Adrenal gland (tissue), 12 donors: Measurements from ENCODE around the gene CPEB1. TPM values are rescaled to one million over a fixed set of nuclear protein-coding genes. Genes with fewer than 3 reads are reported as not detected.
A peak's percentile ranks its signal among the peaks of the same experiment; 100 is the strongest.

Experiments used
- DNase-seq, 7 donors: peaks; one replicate each; pipeline ENCODE4 v3.0.0-alpha.2; 2019 to 2020
- H3K27ac ChIP-seq, 5 donors: fragments of 200-600 bp; sonication (generic) in 4 of 5; 1 replicate in 3 of 5; 2 replicates in 2 of 5; pipeline versions ENCODE4 v1.5.1 to v1.8.0; 2016 to 2020; ENCODE audit warnings: mild to moderate bottlenecking in 1 of 5
- H3K27me3 ChIP-seq: fragments of 200-600 bp; 2 replicates; pipeline ENCODE4 v1.8.0; 2021
- H3K36me3 ChIP-seq, 2 donors: fragments of 200-600 bp; replicated peaks in 1 of 2; 1 replicate in 1 of 2; 2 replicates in 1 of 2; pipeline versions ENCODE4 v1.5.1 to v1.8.0; 2018 to 2022
- H3K4me1 ChIP-seq, 2 donors: fragments of 200-600 bp; replicated peaks in 1 of 2; 1 replicate in 1 of 2; 2 replicates in 1 of 2; pipeline versions ENCODE4 v1.5.1 to v1.8.0; 2018 to 2021
- H3K4me3 ChIP-seq, 4 donors: fragments of 200-600 bp; sonication (generic) in 3 of 4; one replicate each; pipeline ENCODE4 v1.5.1; 2016 to 2018
- H3K9me3 ChIP-seq, 3 donors: fragments of 200-600 bp; sonication (generic) in 1 of 3; replicated peaks in 1 of 3; 1 replicate in 2 of 3; 2 replicates in 1 of 3; pipeline versions ENCODE4 v1.5.1 to v1.8.0; 2016 to 2021
- CTCF ChIP-seq, 6 experiments: fragments of 450-650 bp in 4 of 6; fragments of 200-600 bp in 2 of 6; sonication (generic) in 1 of 6; IDR thresholded peaks; 1 replicate in 5 of 6; 2 replicates in 1 of 6; pipeline versions ENCODE4 v1.5.1 to v1.8.0; 2016 to 2021; ENCODE audit warnings: antibody characterized with exemption in 6 of 6, mild to moderate bottlenecking in 2 of 6, moderate library complexity in 1 of 6
- POLR2A ChIP-seq, 2 donors: fragments of 450-650 bp; IDR thresholded peaks; one replicate each; pipeline ENCODE4 v1.6.1; 2017; ENCODE audit warnings: antibody characterized with exemption in 2 of 2, mild to moderate bottlenecking in 2 of 2, moderate library complexity in 1 of 2
- WGBS, 4 donors: extraction: QIAGEN DNeasy Blood & Tissue Kit in 2 of 4; methylation state at CpG; one replicate each; pipeline versions ENCODE4 v1.1.5 to v1.1.7; 2013 to 2017; 5-methylcytosine and 5-hydroxymethylcytosine counted together
- intact Hi-C, 2 donors: fragments of 100-400 bp; cut with DNase I; formaldehyde crosslinking; loops; one replicate each; pipeline versions ENCODE4 v1.14.1 to v1.15.0; 2022 to 2023
- polyA plus RNA-seq, 3 donors: library from polyadenylated mRNA; stranded (reverse); fragments of 200-250 nt in 2 of 3; fragments of 350-450 nt in 1 of 3; fragmentation: Illumina TruSeq in 1 of 3; extraction: RNeasy Lipid Tissue Mini Kit (QIAGEN cat#74804) in 1 of 3; gene quantifications; one replicate each; pipeline ENCODE4 v1.2.3, GENCODE V29; 2013 to 2014
- total RNA-seq, 9 donors: library from RNA; depleted of rRNA in 4 of 9; stranded (reverse); fragments of >200 nt in 4 of 9; fragments of 120-200 nt in 1 of 9; fragmentation: NEBNext Ultra II Directional in 1 of 9; extraction: Animal tissue kit (Norgen Biotek cat#: 25700) in 1 of 9; gene quantifications; one replicate each; pipeline versions ENCODE4 v1.1.0 to v1.2.4, GENCODE V29; 2013 to 2023
- donor health status: healthy with polysubstance abuse.
- donor health status: Bipolar disorder and iron deficiency.
- donor health status: DM: yes; HTN: yes; CAD: no.
- donor health status: DM: no; HTN: no; CAD: no.
- donor health status: DM: no; HTN: no; CAD: no.
- donor health status: DM: yes; HTN: yes; CAD: no.

Gene CPEB1
- total and polyA plus RNA-seq, 12 donors: 1.5 to 11.6 (median 6.0) TPM

GRCh38 chr15:82570721-82571508 lies 76.2 kb downstream of the CPEB1 start:
- DNase-seq: no peak
- intact Hi-C loops: no loop called here
- H3K27me3 ChIP-seq: no peaks in the 10 kb centered on the region
- H3K4me1 ChIP-seq: peaks cover 0 to 10% of the 10 kb centered on the region in 2 donors
- WGBS, 4 donors: 49 to 58% (median 53%) methylated on average over 7 of the region's 7 CpGs
- no peaks in the 10 kb centered on the region for H3K9me3 ChIP-seq
- no peak overlapping the region for H3K4me3 ChIP-seq
- no peak for TF ChIP-seq CTCF (IDR thresholded peaks at IDR 0.05)
- no peak for TF ChIP-seq POLR2A (IDR thresholded peaks at IDR 0.05)
- peak overlapping the region in 3 of 5 donors; percentile 22 to 69 (median 39) for H3K27ac ChIP-seq
- no peaks in the 10 kb centered on the region for H3K36me3 ChIP-seq

GRCh38 chr15:82569834-82570233 lies 77.3 kb downstream of the CPEB1 start:
- 83 to 97% (median 91%) methylated on average over 4 of the region's 4 CpGs for WGBS, 4 donors
- no peak for DNase-seq
- H3K9me3 ChIP-seq: no peaks in the 10 kb centered on the region
- H3K4me3 ChIP-seq: no peak overlapping the region
- no peaks in the 10 kb centered on the region for H3K36me3 ChIP-seq
- TF ChIP-seq POLR2A (IDR thresholded peaks at IDR 0.05): no peak
- no peak for TF ChIP-seq CTCF (IDR thresholded peaks at IDR 0.05)
- intact Hi-C loops: no loop called here
- H3K4me1 ChIP-seq: peaks cover 0 to 10% of the 10 kb centered on the region in 2 donors
- H3K27ac ChIP-seq: no peak overlapping the region
- H3K27me3 ChIP-seq: no peaks in the 10 kb centered on the region

- intact Hi-C loops: no loop called here
- peaks cover 0 to 10% of the 10 kb centered on the region in 2 donors for H3K4me1 ChIP-seq
- H3K4me3 ChIP-seq: no peak overlapping the region
- WGBS, 4 donors: 90 to 94% (median 92%) methylated on average over 3 to 5 of the region's 5 CpGs
- TF ChIP-seq CTCF (IDR thresholded peaks at IDR 0.05) (no peak), POLR2A (IDR thresholded peaks at IDR 0.05) (no peak)
- no peaks in the 10 kb centered on the region for H3K9me3 ChIP-seq
- no peaks in the 10 kb centered on the region for H3K27me3 ChIP-seq
- H3K27ac ChIP-seq: no peak overlapping the region
- no peaks in the 10 kb centered on the region for H3K36me3 ChIP-seq
- DNase-seq: no peak
Measured at GRCh38 chr15:82568986-82569385, 78.2 kb downstream of the CPEB1 start.

GRCh38 chr15:82567661-82568060 lies 79.5 kb downstream of the CPEB1 start:
- Histone ChIP-seq H3K4me1 (peaks cover 0 to 10% of the 10 kb centered on the region in 2 donors), H3K27me3 (no peaks in the 10 kb centered on the region), H3K36me3 (no peaks in the 10 kb centered on the region), H3K27ac (no peak overlapping the region), H3K9me3 (no peaks in the 10 kb centered on the region), H3K4me3 (no peak overlapping the region)
- TF ChIP-seq POLR2A (IDR thresholded peaks at IDR 0.05) (no peak), CTCF (IDR thresholded peaks at IDR 0.05) (no peak)
- intact Hi-C loops: no loop called here
- DNase-seq: no peak
- WGBS, 4 donors: 89 to 98% (median 92%) methylated on average over 2 of the region's 2 CpGs
